ENCODE results near the gene C1QL4. TPM values are rescaled to one million over a fixed set of nuclear protein-coding genes. Genes with fewer than 3 reads are reported as not detected.

Gene C1QL4
- total RNA-seq, 4 donors from 2014 or later = not detected

GRCh38 chr12:49348781-49349180 lies 11.8 kb upstream of the C1QL4 start:
- Histone ChIP-seq H3K4me1 (peaks cover 32 to 41% (median 35%) of the 10 kb centered on the region in 3 donors), H3K27me3 (peaks cover 16 to 97% (median 21%) of the 10 kb centered on the region in 4 donors), H3K36me3 (no peaks in the 10 kb centered on the region), H3K9me3 (no peaks in the 10 kb centered on the region), H3K4me3 (no peak overlapping the region), H3K27ac (no peak overlapping the region)
- no peak for TF ChIP-seq POLR2A (IDR thresholded peaks at IDR 0.05)
- TF ChIP-seq, protein P1, sequence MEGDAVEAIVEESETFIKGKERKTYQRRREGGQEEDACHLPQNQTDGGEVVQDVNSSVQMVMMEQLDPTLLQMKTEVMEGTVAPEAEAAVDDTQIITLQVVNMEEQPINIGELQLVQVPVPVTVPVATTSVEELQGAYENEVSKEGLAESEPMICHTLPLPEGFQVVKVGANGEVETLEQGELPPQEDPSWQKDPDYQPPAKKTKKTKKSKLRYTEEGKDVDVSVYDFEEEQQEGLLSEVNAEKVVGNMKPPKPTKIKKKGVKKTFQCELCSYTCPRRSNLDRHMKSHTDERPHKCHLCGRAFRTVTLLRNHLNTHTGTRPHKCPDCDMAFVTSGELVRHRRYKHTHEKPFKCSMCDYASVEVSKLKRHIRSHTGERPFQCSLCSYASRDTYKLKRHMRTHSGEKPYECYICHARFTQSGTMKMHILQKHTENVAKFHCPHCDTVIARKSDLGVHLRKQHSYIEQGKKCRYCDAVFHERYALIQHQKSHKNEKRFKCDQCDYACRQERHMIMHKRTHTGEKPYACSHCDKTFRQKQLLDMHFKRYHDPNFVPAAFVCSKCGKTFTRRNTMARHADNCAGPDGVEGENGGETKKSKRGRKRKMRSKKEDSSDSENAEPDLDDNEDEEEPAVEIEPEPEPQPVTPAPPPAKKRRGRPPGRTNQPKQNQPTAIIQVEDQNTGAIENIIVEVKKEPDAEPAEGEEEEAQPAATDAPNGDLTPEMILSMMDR (IDR thresholded peaks at IDR 0.05) = no peak
- WGBS, 2 donors = 89 to 100% methylated on average over 4 to 5 of the region's 5 CpGs
- intact Hi-C loops (cut with DNase I) = no loop called here
- DNase-seq = no peak

DNA sequence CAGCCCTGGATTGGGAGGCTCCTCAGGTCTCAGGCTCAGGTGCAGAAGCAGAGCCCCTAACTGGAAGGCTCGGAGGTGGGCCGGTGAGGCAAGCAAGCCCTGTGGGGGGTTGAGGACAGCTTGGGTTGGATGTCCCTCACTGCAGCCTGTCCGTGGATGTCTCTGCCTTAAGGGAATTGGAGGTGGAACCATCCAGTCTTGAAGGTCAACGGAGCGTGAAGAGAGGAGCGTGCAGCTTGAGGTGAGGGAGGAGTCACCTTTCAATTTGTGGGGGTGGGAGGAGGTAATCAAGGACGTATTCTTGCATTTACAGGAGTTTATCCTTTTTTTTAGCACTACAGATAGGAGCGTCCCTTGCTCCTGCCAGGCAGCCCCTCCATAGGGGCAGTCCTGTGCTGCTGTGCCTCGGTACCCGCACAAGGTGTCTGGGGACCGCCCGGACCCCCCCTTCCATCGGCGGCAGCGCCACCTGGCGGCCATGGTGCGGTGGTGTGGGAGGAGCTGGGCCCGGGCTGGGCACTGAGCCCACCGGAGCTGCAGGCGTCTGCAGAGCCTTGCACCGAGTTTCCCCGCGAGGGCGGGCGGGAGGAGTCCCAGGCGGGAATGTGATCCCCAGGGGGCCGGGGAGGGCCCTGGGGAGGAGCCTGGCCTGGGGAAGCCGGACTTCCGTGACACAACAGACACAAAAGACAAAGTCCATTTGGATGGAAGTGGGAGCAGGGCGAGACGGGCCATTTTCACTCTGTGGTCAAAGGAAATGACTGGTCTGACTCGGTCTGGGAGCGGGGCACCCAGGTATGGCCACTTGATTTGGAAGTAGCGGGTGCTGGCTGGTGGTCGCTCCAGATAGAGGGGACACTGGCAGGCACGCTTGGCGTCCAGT lies 10.6 kb upstream of the C1QL4 start:
- 2 to 18% methylated on average over 6 to 23 of the region's 37 CpGs for WGBS, 2 donors
- no peak for TF ChIP-seq POLR2A (IDR thresholded peaks at IDR 0.05)
- TF ChIP-seq, protein P1 (IDR thresholded peaks at IDR 0.05) = peak; percentile 85 to 97 (median 90)
- Histone ChIP-seq H3K4me1 (peaks cover 40 to 53% (median 47%) of the 10 kb centered on the region in 3 donors), H3K36me3 (no peaks in the 10 kb centered on the region), H3K27ac (no peak overlapping the region), H3K9me3 (no peaks in the 10 kb centered on the region), H3K27me3 (peaks cover 16 to 98% (median 21%) of the 10 kb centered on the region in 4 donors), H3K4me3 (peak overlapping the region; percentile 7 to 62 (median 40))
- intact Hi-C loops (cut with DNase I) = no loop called here
- no peak for DNase-seq

DNA sequence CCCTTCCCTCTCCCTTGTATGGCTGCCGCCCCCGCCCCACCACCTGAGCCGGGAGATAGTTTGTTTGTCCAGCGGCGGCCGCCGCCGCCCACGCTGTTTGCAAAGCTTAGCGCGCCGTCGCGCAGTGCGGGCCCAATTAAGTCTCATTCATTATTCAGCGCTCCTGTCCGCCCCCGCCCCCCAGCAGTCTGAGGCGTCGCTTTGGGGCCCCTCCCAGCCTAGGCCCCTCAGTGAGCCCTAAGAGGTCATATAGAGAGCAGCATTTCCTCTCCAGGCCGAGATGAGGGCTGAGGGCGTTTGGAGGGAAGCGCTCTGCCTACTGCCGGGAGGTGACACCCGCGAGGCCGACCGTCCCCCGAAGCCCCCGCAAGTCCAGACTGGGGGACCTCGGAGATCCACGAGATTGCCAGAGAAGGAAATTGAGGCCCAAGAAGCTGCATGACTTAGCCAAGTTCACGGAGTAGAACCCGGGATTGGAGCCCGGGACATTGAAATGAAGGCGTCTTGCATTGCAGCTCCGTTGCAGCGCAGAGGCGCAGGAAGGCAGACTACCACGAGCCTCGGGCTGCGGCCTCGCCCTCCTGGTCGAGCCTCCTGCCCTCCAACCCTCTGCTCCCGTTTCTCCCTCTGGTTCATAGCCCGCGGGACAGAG lies 9.8 kb upstream of the C1QL4 start, which contains the start of gene DNAJC22:
Gene DNAJC22, plus strand, starts transcription at position 230 of the 652 bp plus-strand sequence. CDS start 1,985 bp downstream, outside the sequence.
- intact Hi-C loops (cut with DNase I) = no loop called here
- DNase-seq = no peak
- Histone ChIP-seq H3K36me3 (no peaks in the 10 kb centered on the region), H3K27ac (no peak within 1 kb of the TSS), H3K4me1 (peaks cover 47 to 61% (median 54%) of the 10 kb centered on the region in 3 donors), H3K4me3 (peak within 1 kb of the TSS; percentile 21 to 62 (median 40)), H3K27me3 (peaks cover 16 to 100% (median 24%) of the 10 kb centered on the region in 4 donors), H3K9me3 (no peaks in the 10 kb centered on the region)
- 0 to 2% methylated on average over 1 to 17 of the region's 47 CpGs for WGBS, 2 donors
- TF ChIP-seq POLR2A (IDR thresholded peaks at IDR 0.05) = no peak
- TF ChIP-seq, protein P1 (IDR thresholded peaks at IDR 0.05) = no peak

- TF ChIP-seq POLR2A (IDR thresholded peaks at IDR 0.05) = no peak
- TF ChIP-seq, protein P1 (IDR thresholded peaks at IDR 0.05) = no peak
- Histone ChIP-seq H3K4me1 (peaks cover 47 to 63% (median 54%) of the 10 kb centered on the region in 3 donors), H3K27me3 (peaks cover 16 to 100% (median 25%) of the 10 kb centered on the region in 4 donors), H3K4me3 (peak overlapping the region; percentile 21 to 62 (median 40)), H3K9me3 (no peaks in the 10 kb centered on the region), H3K27ac (no peak overlapping the region), H3K36me3 (no peaks in the 10 kb centered on the region)
- 2% methylated on average over 50 to 55 of the region's 61 CpGs for WGBS, 2 donors
- intact Hi-C loops (cut with DNase I) = no loop called here
- no peak for DNase-seq
Measured at GRCh38 chr12:49345825-49346658, 9.1 kb upstream of the C1QL4 start.

All from esophagus squamous epithelium (tissue), 5 donors.